Melanocyte of skin (primary cell): ENCODE results near the gene SF1. TPM values are rescaled to one million over a fixed set of nuclear protein-coding genes. Genes with fewer than 3 reads are reported as not detected.

Source experiments
- total RNA-seq, 2 donors: library from RNA; depleted of rRNA; stranded (reverse); fragments of >200 nt; gene quantifications; 2 replicates each; pipeline ENCODE4 v1.2.3, GENCODE V29; 2012

The SF1 gene, protein sequence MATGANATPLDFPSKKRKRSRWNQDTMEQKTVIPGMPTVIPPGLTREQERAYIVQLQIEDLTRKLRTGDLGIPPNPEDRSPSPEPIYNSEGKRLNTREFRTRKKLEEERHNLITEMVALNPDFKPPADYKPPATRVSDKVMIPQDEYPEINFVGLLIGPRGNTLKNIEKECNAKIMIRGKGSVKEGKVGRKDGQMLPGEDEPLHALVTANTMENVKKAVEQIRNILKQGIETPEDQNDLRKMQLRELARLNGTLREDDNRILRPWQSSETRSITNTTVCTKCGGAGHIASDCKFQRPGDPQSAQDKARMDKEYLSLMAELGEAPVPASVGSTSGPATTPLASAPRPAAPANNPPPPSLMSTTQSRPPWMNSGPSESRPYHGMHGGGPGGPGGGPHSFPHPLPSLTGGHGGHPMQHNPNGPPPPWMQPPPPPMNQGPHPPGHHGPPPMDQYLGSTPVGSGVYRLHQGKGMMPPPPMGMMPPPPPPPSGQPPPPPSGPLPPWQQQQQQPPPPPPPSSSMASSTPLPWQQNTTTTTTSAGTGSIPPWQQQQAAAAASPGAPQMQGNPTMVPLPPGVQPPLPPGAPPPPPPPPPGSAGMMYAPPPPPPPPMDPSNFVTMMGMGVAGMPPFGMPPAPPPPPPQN
- 100 to 1,000 TPM in 1 of 2 donors, 10 to 100 TPM in 1; 95.7 to 122 TPM for total RNA-seq

GRCh38 chr11:64778473-64779298 is at the start of gene SF1:
Gene SF1 (minus strand): TSS chr11:64778542. CDS start chr11:64778392, 150 bp downstream.

DNA sequence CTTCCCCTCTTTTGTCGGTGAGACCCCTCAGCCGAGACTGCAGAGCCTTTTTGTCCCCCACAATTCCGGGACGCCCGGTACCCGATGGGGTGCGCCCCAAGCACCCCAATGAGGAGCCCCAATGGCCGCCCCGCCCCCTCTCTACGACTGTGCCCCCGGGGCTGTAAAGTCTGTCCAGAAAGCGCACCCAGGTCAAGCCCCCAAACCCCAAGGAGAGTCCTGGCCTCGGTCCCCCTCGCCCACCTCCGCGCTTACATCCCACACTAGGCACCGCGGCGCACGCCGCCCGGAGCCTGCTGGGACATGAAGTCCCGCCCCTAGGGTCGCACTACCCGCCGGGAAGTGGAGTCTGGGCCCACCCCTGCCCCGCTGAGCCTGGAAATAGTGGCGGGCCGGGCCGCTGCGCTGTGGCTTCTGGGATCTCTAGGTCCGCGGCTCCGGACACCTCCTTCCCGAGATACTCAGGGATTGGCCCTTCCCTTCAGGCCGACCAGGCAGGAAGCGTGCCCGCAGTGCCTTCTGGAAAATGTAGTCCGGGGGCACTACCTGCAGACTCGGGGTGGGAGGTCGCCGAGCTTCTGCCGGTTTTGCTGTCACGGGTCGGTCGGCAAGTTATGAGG is 32.0 kb upstream of the SF1 start, which contains the start of gene MEN1:
Gene MEN1, minus strand, starts transcription at position 281 of the 620 bp plus-strand sequence. CDS start 442 bp downstream, outside the sequence.

DNA sequence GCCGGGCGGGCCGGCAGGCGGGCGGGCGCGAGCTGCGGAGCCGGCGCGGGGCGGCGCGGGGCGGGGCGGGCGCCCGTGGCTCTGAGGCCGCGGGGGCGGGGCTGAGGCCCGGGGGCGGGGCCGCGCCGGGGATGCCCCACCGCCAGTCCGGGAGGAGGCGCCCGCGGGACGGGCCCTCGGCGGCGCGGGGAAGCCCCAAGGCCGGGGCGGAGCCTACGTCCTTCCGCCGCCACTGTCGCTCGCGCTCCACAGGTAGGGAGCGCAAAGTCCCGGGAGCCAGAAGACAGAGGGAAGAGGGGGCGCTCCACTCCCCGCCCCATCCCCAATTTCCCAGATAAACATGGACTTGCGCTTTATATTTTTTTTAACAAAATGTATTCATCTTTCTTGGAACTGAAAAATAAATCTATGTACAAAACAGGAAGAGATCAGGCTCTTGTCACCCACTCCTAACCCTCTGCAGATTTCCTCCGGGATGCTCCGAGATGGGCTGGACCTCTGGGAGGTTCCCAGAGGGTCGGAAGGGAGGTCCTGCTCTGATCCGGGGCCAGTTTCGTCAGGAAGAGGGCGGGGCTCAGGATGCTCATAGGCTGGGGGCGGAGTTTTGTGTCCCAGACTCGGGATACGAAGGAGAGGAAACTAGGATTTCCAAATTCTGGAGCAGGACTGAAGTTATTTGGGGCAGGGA is 25.0 kb upstream of the SF1 start, which contains the start of gene MAP4K2:
Gene MAP4K2, minus strand, starts transcription at position 57 of the 688 bp plus-strand sequence. CDS start 65 bp downstream, outside the sequence.

GRCh38 chr11:64759722-64760719 is 18.3 kb downstream of the SF1 start, which contains the start of gene PYGM:
Gene PYGM (minus strand): TSS chr11:64759974. CDS start chr11:64759898, 76 bp downstream.

GRCh38 chr11:64743591-64744543 is 34.5 kb downstream of the SF1 start, which contains the start of gene RASGRP2:
Gene RASGRP2 (minus strand): TSS chr11:64744142. CDS start chr11:64742866, 1,276 bp downstream.

DNA sequence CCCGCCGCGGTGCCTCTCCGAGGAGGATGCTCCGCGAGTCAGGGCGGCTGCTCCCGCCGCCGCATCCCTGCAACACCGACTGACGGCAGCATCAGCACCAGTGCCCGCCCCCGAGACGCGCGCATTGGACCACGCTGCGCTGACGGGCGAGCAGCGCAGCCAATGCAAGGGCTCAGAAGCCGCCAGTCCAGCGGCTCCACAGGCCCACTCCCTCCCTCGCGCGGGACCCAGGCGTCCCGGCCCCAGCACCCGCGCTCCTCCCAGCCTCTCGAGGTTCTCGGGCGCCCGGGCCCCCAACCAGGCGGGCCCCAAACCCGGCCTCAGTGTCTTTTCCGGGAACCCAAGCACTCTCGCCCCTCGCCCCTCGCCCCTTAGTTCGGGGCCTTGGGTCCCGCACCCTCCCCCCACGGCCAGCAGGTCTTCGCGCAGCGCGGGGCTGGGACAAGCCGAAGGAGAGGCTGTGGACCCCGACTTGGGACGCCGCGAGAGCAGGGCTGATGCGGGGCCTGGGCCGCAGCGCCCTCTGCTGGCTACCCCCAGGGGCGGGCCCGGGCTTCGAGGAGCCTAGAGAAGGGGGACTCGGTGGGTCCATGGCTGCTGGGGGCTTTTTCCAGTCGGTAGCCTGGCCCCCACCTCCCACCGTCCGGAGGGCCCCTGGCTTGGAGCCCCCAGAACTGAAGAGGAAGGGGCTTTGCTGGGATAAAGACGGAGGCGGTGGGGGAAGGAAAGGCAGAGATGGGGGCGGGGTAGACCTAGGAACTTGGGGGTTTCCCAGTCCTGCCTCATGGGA is 55.0 kb downstream of the SF1 start, which contains the start of gene NRXN2:
Gene NRXN2, minus strand, starts transcription at position 81 of the 790 bp plus-strand sequence. CDS start 9,498 bp downstream, outside the sequence.

Other genes with a start within 250 kb of the SF1 start
- not detected for gene SLC22A11, start 222.6 kb downstream of the SF1 start, total RNA-seq
- gene SLC22A12, start 187.3 kb downstream of the SF1 start, total RNA-seq: not detected
- under 1 TPM; 0.33 to 0.69 TPM for gene NRXN2, start 55.3 kb downstream of the SF1 start, total RNA-seq
- not detected for gene RASGRP2, start 34.4 kb downstream of the SF1 start, total RNA-seq
- under 1 TPM; 0.33 to 0.34 TPM for gene PYGM, start 18.6 kb downstream of the SF1 start, total RNA-seq
- gene MAP4K2, start 24.7 kb upstream of the SF1 start, total RNA-seq: 10 to 100 TPM; 11.4 to 17.3 TPM
- gene MEN1, start 32.0 kb upstream of the SF1 start, total RNA-seq: 10 to 100 TPM; 17.2 to 26.3 TPM
- under 1 TPM; under 0.01 to 1.00 TPM for gene CDC42BPG, start 66.1 kb upstream of the SF1 start, total RNA-seq
- 10 to 100 TPM; 16.2 to 49.0 TPM for gene EHD1, start 100.1 kb upstream of the SF1 start, total RNA-seq
- 10 to 100 TPM; 22.3 to 58.5 TPM for gene ATG2A, start 138.7 kb upstream of the SF1 start, total RNA-seq
- 10 to 100 TPM in 1 of 2 donors, 1 to 10 TPM in 1; 9.0 to 29.9 TPM for gene PPP2R5B, start 146.1 kb upstream of the SF1 start, total RNA-seq
- not detected for gene GPHA2, start 157.4 kb upstream of the SF1 start, total RNA-seq
- not detected for gene MAJIN, start 193.6 kb upstream of the SF1 start, total RNA-seq
- 10 to 100 TPM; 10.7 to 29.0 TPM for gene BATF2, start 218.4 kb upstream of the SF1 start, total RNA-seq
- 100 to 1,000 TPM; 112 to 138 TPM for gene ARL2, start 235.6 kb upstream of the SF1 start, total RNA-seq
- gene SNX15, start 248.9 kb upstream of the SF1 start, total RNA-seq: 1 to 10 TPM; 9.3 to 9.6 TPM